OCI-LY7 (cell line): ENCODE data around the gene TDRD12. TPM values are rescaled to one million over a fixed set of nuclear protein-coding genes. Genes with fewer than 3 reads are reported as not detected.

ENCODE experiments used
- BruUV-seq: library from RNA; stranded (reverse); fragments of 400-500 nt; replicated peaks from 2 replicates; lab custom pipeline; 2021; lab: Mats Ljungman, UMichigan
- CTCF ChIA-PET: fragments of 300-600 bp; sonication (Branson Sonifier 250); formaldehyde crosslinking; loops from one replicate; lab custom pipeline; 2022; ENCODE audit warnings: antibody characterized with exemption; ENCODE audit not compliant: unreplicated experiment; lab: Charles Lee
- POLR2A ChIA-PET: fragments of 300-600 bp; sonication (Branson Sonifier 250); formaldehyde crosslinking; loops from one replicate; lab custom pipeline; 2022; ENCODE audit warnings: antibody characterized with exemption; lab: Charles Lee
- DNase-seq: peaks from one replicate; pipeline ENCODE4 v3.0.0-alpha.2; 2015; ENCODE audit warnings: low spot score
- H2AFZ ChIP-seq: fragments of 200-600 bp; sonication (generic), shearing (Covaris generic); 2 replicates; pipeline ENCODE4 v1.6.1; 2014; ENCODE audit warnings: mild to moderate bottlenecking, antibody characterized with exemption, low read length, moderate library complexity
- H3K27ac ChIP-seq: fragments of 200-600 bp; sonication (generic); 2 replicates; pipeline ENCODE4 v1.5.1; 2014; ENCODE audit warnings: mixed run types, low read depth, mild to moderate bottlenecking, moderate library complexity, low read length, inconsistent platforms; ENCODE audit not compliant: poor library complexity, severe bottlenecking
- H3K36me3 ChIP-seq: fragments of 200-600 bp; sonication (generic); 2 replicates; pipeline ENCODE4 v1.6.1; 2014; ENCODE audit warnings: mild to moderate bottlenecking, antibody characterized with exemption, low read length, moderate library complexity, mixed read lengths; ENCODE audit not compliant: insufficient read depth
- H3K4me1 ChIP-seq: fragments of 200-600 bp; sonication (generic); 2 replicates; pipeline ENCODE4 v1.5.1; 2014; ENCODE audit warnings: mild to moderate bottlenecking, low read length; ENCODE audit not compliant: insufficient read depth, poor library complexity, severe bottlenecking
- H3K4me2 ChIP-seq: fragments of 200-600 bp; sonication (generic); 2 replicates; pipeline ENCODE4 v1.6.1; 2014; ENCODE audit warnings: mild to moderate bottlenecking, low read length
- H3K4me3 ChIP-seq: fragments of 200-600 bp; sonication (generic); 2 replicates; pipeline ENCODE4 v1.5.1; 2014; ENCODE audit warnings: mild to moderate bottlenecking, low read depth, low read length; ENCODE audit not compliant: poor library complexity, severe bottlenecking
- H3K79me2 ChIP-seq: fragments of 200-600 bp; sonication (generic); 2 replicates; pipeline ENCODE4 v1.6.1; 2016; ENCODE audit warnings: low read depth, mild to moderate bottlenecking, low read length, moderate library complexity, mixed read lengths; ENCODE audit not compliant: insufficient read depth
- H3K9me2 ChIP-seq: fragments of 200-600 bp; sonication (generic); 2 replicates; pipeline ENCODE4 v1.6.1; 2016; ENCODE audit warnings: mild to moderate bottlenecking, low read length, mixed read lengths; ENCODE audit not compliant: insufficient read depth
- H3K9me3 ChIP-seq: fragments of 200-600 bp; sonication (generic); 2 replicates; pipeline ENCODE4 v1.6.1; 2014; ENCODE audit warnings: mild to moderate bottlenecking, mixed run types, low read length, mixed read lengths
- H4K20me1 ChIP-seq: fragments of 200-600 bp; sonication (generic); 2 replicates; pipeline ENCODE4 v1.6.1; 2014; ENCODE audit warnings: mild to moderate bottlenecking, antibody characterized with exemption, low read length, moderate library complexity, mixed read lengths; ENCODE audit not compliant: insufficient read depth
- CTCF ChIP-seq: fragments of 200-600 bp; sonication (generic); conservative IDR thresholded peaks from 2 replicates; pipeline ENCODE4 v1.5.1; 2014; ENCODE audit warnings: mild to moderate bottlenecking, antibody characterized with exemption, low read length, moderate library complexity, mixed read lengths
- EZH2phosphoT487 ChIP-seq: fragments of 200-600 bp; sonication (generic); IDR thresholded peaks from 2 replicates; pipeline ENCODE4 v1.6.1; 2018; ENCODE audit warnings: low read depth, borderline replicate concordance, mild to moderate bottlenecking, mixed run types, antibody characterized with exemption, low read length, moderate library complexity, mixed read lengths
- intact Hi-C: fragments of 100-400 bp; cut with micrococcal nuclease; formaldehyde crosslinking; loops from one replicate; pipeline ENCODE4 v1.10.0; 2022; ENCODE audit not compliant: unreplicated experiment
- total RNA-seq, 2 experiments: library from RNA; depleted of rRNA in 1 of 2; stranded (reverse); fragments of >200 nt in 1 of 2; shearing (Covaris generic) in 1 of 2; gene quantifications; 2 replicates each; pipeline ENCODE4 v1.2.3, GENCODE V29; 2014 to 2022

Gene TDRD12
- total RNA-seq, 2 experiments from 2014 or later: not detected

DNA sequence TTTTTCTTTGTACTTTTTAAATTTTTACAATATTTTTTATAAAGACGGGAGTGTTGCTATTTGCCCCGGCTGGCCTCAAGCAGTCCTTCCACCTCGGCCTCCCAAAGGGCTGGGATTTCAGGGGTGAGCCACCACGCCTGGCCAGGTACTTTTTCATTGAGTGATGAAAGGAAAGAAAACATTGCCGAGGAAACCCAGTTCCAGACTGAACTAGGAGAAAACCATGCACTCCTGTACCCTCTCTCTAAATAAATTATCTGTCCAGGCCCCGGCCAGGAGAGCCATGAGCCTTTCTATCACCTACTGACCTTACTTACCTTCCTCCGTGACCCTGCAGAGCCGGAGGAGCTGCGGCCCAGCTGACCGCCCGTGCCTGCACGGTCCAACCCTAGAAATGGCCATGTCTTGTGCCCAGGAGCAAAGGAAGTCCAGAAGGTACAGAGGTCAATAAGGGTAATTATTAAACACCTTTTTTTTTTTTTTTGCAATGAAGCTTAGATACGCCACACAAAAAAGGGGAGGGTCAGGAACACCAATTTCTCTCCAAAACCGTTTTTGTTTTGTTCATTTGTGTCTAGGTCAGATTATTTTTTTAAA is 149.9 kb downstream of the TDRD12 start, which contains the start of gene SLC7A9:
Gene SLC7A9 (minus strand): TSS at position 399 of the 597 bp plus-strand sequence. CDS start 1,233 bp downstream, outside the sequence.
- Histone ChIP-seq H3K4me3 (no peak within 1 kb of the TSS), H2AFZ (no peak within 1 kb of the TSS), H3K9me3 (no peaks in the 10 kb centered on the region), H3K36me3 (no peaks in the 10 kb centered on the region), H3K79me2 (no peaks in the 10 kb centered on the region), H3K27ac (no peak within 1 kb of the TSS), H4K20me1 (no peaks in the 10 kb centered on the region), H3K9me2 (no peaks in the 10 kb centered on the region), H3K4me1 (no peaks in the 10 kb centered on the region), H3K4me2 (no peak within 1 kb of the TSS)
- ChIA-PET POLR2A (interaction anchor here (0.6 kb wide), 1 partner anchor 63 kb away, joined by 3 read pairs; no protein-coding TSS in a partner anchor), CTCF (no interaction called here)
- DNase-seq: no peak
- BruUV-seq: no TSS peak
- intact Hi-C loops: no loop called here
- no peak for TF ChIP-seq CTCF

DNA sequence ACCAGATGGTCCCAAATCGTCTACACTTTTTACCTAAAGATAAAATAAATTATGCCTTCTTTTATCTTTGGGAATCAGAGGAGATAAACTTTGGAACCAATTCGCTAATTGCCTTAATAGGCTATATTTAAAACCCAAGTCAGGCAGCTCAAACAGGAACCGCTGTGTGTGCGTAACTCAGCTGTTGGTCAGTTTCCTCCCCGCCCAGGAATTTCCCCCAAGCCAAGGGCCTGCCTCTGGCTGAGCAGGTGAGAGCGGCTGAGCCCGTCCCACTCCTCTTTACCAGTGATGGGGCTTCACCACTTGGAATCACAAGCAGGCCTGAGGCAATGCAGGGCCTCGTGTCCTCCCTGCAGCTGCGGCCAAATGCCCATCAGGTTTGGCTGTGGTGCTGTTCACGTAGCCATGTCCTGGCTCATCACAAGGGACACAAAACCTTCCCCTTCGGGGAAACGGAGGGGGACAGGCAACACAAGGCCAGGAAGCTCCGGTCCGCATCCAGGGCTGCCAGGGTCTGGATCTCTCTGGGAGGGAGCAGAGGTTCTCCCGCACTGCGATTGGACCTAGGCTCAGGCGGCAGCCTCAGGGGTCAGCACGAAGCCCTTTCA is 150.5 kb downstream of the TDRD12 start:
- BruUV-seq: no TSS peak
- Histone ChIP-seq H3K4me3 (no peak overlapping the region), H3K27ac (no peak overlapping the region), H4K20me1 (no peaks in the 10 kb centered on the region), H3K79me2 (no peaks in the 10 kb centered on the region), H3K36me3 (no peaks in the 10 kb centered on the region), H3K9me3 (no peaks in the 10 kb centered on the region), H2AFZ (no peak overlapping the region), H3K9me2 (no peaks in the 10 kb centered on the region), H3K4me1 (no peaks in the 10 kb centered on the region), H3K4me2 (no peak overlapping the region)
- no peak for TF ChIP-seq EZH2phosphoT487
- TF ChIP-seq CTCF: no peak
- DNase-seq: no peak
- ChIA-PET POLR2A (no interaction called here), CTCF (no interaction called here)
- intact Hi-C loops: no loop called here

- no peak overlapping the region for H2AFZ ChIP-seq
- H3K4me1 ChIP-seq: no peaks in the 10 kb centered on the region
- no peaks in the 10 kb centered on the region for H3K9me2 ChIP-seq
- DNase-seq: no peak
- TF ChIP-seq CTCF (no peak), EZH2phosphoT487 (no peak)
- intact Hi-C loops: no loop called here
- H3K4me3 ChIP-seq: no peak overlapping the region
- CTCF ChIA-PET: no interaction called here
- H3K4me2 ChIP-seq: no peak overlapping the region
- BruUV-seq: no TSS peak
- POLR2A ChIA-PET: no interaction called here
- no peaks in the 10 kb centered on the region for H3K79me2 ChIP-seq
- no peak overlapping the region for H3K27ac ChIP-seq
- H3K9me3 ChIP-seq: no peaks in the 10 kb centered on the region
- no peaks in the 10 kb centered on the region for H3K36me3 ChIP-seq
- no peaks in the 10 kb centered on the region for H4K20me1 ChIP-seq
These were observed 151.4 kb downstream of the TDRD12 start for GRCh38 chr19:32870981-32871451.
